PC-3 (cell line): Measurements from ENCODE around the gene ATAD3A. TPM values are rescaled to one million over a fixed set of nuclear protein-coding genes. Genes with fewer than 3 reads are reported as not detected.
"Not testable (repeated sequence)": the region's sequence is repeated elsewhere in the genome, so short reads cannot be mapped to it uniquely, and the experiment has no call there.

Source experiments
- ATAC-seq: fragments of 200-7000 bp; cut with Tn5 transposase; 2 replicates; pipeline ENCODE4 v1.9.1; 2020; ENCODE audit warnings: mild to moderate bottlenecking, moderate library complexity
- BruUV-seq: library from RNA; stranded (reverse); fragments of 400-500 nt; replicated peaks from 2 replicates; lab custom pipeline; 2021; lab: Mats Ljungman, UMichigan
- CTCF ChIA-PET: fragments of 300-600 bp; sonication (Branson Sonifier 250); formaldehyde crosslinking; loops from one replicate; lab custom pipeline; 2022; ENCODE audit warnings: antibody characterized with exemption; lab: Charles Lee
- POLR2A ChIA-PET: fragments of 300-600 bp; sonication (Branson Sonifier 250); formaldehyde crosslinking; loops from one replicate; lab custom pipeline; 2022; ENCODE audit warnings: antibody characterized with exemption; ENCODE audit not compliant: unreplicated experiment; lab: Charles Lee
- DNase-seq: peaks from one replicate; pipeline ENCODE4 v3.0.0-alpha.2; 2015
- H2AFZ ChIP-seq: fragments of 300-600 bp; sonication (generic); 2 replicates; pipeline ENCODE4 v1.6.0; 2016; ENCODE audit warnings: antibody characterized with exemption, low read length
- H3F3A ChIP-seq: fragments of 300-600 bp; sonication (generic); one replicate; pipeline ENCODE4 v1.6.0; 2017; ENCODE audit warnings: antibody characterized with exemption, low read length, control low read depth, mild to moderate bottlenecking; ENCODE audit not compliant: unreplicated experiment
- H3K27ac ChIP-seq: fragments of 300-600 bp; sonication (generic); 2 replicates; pipeline ENCODE4 v1.5.1; 2016; ENCODE audit warnings: mild to moderate bottlenecking, low read length
- H3K27me3 ChIP-seq: fragments of 300-600 bp; sonication (generic); 2 replicates; pipeline ENCODE4 v1.6.1; 2016; ENCODE audit warnings: low read length, mixed read lengths
- H3K36me3 ChIP-seq: fragments of 300-600 bp; sonication (generic); 2 replicates; pipeline ENCODE4 v1.6.1; 2016; ENCODE audit warnings: low read depth, mixed run types, low read length, mixed read lengths
- H3K4me1 ChIP-seq: fragments of 300-600 bp; sonication (generic); 2 replicates; pipeline ENCODE4 v1.5.1; 2016; ENCODE audit warnings: low read length; ENCODE audit not compliant: insufficient read depth
- H3K4me2 ChIP-seq: fragments of 300-600 bp; sonication (generic); 2 replicates; pipeline ENCODE4 v1.6.0; 2016; ENCODE audit warnings: low read length
- H3K4me3 ChIP-seq: fragments of 300-600 bp; sonication (generic); 2 replicates; pipeline ENCODE4 v1.5.1; 2016; ENCODE audit warnings: mild to moderate bottlenecking, low read length, mixed read lengths
- H3K79me2 ChIP-seq: fragments of 300-600 bp; sonication (generic); 2 replicates; pipeline ENCODE4 v1.6.1; 2017; ENCODE audit warnings: low read length, mixed read lengths
- H3K9ac ChIP-seq: fragments of 300-600 bp; sonication (generic); 2 replicates; pipeline ENCODE4 v1.6.0; 2016; ENCODE audit warnings: mild to moderate bottlenecking, low read length
- H3K9me2 ChIP-seq: fragments of 300-600 bp; sonication (generic); replicated peaks from 2 replicates; pipeline ENCODE4 v1.6.1; 2016; ENCODE audit warnings: mixed run types, low read length, mixed read lengths
- H3K9me3 ChIP-seq: fragments of 300-600 bp; sonication (generic); 2 replicates; pipeline ENCODE4 v1.6.1; 2016; ENCODE audit warnings: low read length, mixed read lengths
- H4K20me1 ChIP-seq: fragments of 300-600 bp; sonication (generic); 2 replicates; pipeline ENCODE4 v1.6.1; 2016; ENCODE audit warnings: low read length, mixed read lengths
- EZH2 ChIP-seq: fragments of 300-600 bp; sonication (generic); IDR thresholded peaks from one replicate; pipeline ENCODE4 v1.6.1; 2017; ENCODE audit warnings: antibody characterized with exemption, mild to moderate bottlenecking, low read length; ENCODE audit not compliant: unreplicated experiment
- EZH2phosphoT487 ChIP-seq: fragments of 300-600 bp; sonication (generic); IDR thresholded peaks from 2 replicates; pipeline ENCODE4 v1.6.1; 2018; ENCODE audit warnings: mild to moderate bottlenecking, antibody characterized with exemption, low read length, borderline replicate concordance
- intact Hi-C: fragments of 100-400 bp; cut with micrococcal nuclease; formaldehyde crosslinking; loops from 2 replicates; pipeline ENCODE4 v1.9.0; 2023
- total RNA-seq: library from RNA; depleted of rRNA; stranded (reverse); fragments of >200 nt; gene quantifications from 2 replicates; pipeline ENCODE4 v1.2.3, GENCODE V29; 2014
- TF ChIP-seq, protein P1 (sequence below): fragments of 300-600 bp; sonication (generic); conservative IDR thresholded peaks from 2 replicates; pipeline ENCODE4 v1.5.1; 2017; ENCODE audit warnings: antibody characterized with exemption, low read depth, mild to moderate bottlenecking, low read length

ATAD3A gene
- total RNA-seq, 1 experiment from 2014 or later, result 186 TPM

DNA sequence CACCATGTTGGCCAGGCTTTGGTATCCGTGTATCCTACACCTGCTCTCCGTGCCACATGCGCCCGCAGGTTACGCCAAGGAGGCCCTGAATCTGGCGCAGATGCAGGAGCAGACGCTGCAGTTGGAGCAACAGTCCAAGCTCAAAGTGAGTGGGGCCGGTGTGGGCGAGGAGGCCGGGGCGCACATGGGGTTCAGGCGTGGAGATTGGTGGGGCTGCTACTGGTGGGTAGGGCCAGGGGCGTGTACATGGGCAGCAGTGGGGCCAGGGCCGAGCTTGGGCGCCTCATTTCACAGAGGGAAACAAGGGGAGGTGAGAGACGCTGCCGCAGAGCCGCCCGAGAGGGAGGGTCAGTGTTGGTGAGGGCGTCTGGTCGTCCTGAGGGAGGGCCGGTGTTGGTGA is 34.8 kb upstream of the ATAD3A start:
- intact Hi-C loops, result no loop called here
- no peak overlapping the region for H3K4me2 ChIP-seq
- no peak overlapping the region for H2AFZ ChIP-seq
- H3K4me3 ChIP-seq, result no peak overlapping the region
- DNase-seq (no peak), ATAC-seq (no peak)
- no peaks in the 10 kb centered on the region for H3F3A ChIP-seq
- peaks cover 66% of the 10 kb centered on the region for H3K79me2 ChIP-seq
- TF ChIP-seq, protein P1, sequence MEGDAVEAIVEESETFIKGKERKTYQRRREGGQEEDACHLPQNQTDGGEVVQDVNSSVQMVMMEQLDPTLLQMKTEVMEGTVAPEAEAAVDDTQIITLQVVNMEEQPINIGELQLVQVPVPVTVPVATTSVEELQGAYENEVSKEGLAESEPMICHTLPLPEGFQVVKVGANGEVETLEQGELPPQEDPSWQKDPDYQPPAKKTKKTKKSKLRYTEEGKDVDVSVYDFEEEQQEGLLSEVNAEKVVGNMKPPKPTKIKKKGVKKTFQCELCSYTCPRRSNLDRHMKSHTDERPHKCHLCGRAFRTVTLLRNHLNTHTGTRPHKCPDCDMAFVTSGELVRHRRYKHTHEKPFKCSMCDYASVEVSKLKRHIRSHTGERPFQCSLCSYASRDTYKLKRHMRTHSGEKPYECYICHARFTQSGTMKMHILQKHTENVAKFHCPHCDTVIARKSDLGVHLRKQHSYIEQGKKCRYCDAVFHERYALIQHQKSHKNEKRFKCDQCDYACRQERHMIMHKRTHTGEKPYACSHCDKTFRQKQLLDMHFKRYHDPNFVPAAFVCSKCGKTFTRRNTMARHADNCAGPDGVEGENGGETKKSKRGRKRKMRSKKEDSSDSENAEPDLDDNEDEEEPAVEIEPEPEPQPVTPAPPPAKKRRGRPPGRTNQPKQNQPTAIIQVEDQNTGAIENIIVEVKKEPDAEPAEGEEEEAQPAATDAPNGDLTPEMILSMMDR, result no peak
- TF ChIP-seq EZH2 (no peak), EZH2phosphoT487 (no peak)
- H3K9me2 ChIP-seq, result no peaks in the 10 kb centered on the region
- BruUV-seq, result no TSS peak
- no peaks in the 10 kb centered on the region for H3K27me3 ChIP-seq
- peaks cover 8% of the 10 kb centered on the region for H3K4me1 ChIP-seq
- H3K36me3 ChIP-seq, result peaks cover 42% of the 10 kb centered on the region
- no peak overlapping the region for H3K9ac ChIP-seq
- H3K27ac ChIP-seq, result no peak overlapping the region
- POLR2A ChIA-PET, result no interaction called here
- H4K20me1 ChIP-seq, result peaks cover 28% of the 10 kb centered on the region
- CTCF ChIA-PET, result no interaction called here
- H3K9me3 ChIP-seq, result no peaks in the 10 kb centered on the region

DNA sequence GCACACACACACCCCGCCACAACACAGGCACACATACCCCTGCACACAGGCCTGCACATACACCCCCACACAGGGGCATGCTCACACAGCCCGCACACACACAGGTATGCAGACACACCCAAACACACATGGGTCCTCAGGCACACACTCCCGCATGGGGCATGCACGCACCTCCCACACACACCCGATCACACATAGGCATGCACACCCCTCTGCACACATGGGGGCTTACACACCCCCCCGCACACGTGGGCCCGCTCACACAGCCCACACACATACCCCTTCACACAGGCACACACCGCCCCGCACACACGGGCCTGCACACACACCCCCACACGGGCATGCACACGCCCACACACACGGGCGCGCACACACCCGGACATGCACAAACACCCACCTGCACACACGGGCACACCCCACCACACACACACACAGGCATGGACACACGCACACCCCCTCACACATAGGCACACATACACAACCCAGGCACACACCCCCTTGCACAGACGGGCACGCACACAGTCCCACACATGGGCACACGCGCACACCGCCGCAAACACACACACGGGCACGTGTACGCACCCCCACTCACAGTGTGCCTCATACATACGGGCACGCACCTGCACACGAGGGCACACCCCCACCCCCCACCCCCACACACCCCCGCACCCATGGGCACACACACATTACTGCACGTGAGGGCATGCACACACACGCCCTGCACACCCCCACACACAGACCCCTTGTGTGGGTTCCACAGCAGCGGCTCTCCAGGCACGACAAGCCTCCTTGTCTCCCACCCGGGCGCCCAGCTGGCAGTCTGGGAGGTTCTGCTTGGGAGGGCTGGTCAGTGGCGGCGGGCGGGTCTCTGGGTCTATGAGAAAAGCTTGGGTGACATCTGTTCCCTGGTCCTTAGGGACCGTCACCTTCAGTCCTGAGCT is 32.1 kb upstream of the ATAD3A start:
- POLR2A ChIA-PET, result no interaction called here
- no peak for ATAC-seq

DNA sequence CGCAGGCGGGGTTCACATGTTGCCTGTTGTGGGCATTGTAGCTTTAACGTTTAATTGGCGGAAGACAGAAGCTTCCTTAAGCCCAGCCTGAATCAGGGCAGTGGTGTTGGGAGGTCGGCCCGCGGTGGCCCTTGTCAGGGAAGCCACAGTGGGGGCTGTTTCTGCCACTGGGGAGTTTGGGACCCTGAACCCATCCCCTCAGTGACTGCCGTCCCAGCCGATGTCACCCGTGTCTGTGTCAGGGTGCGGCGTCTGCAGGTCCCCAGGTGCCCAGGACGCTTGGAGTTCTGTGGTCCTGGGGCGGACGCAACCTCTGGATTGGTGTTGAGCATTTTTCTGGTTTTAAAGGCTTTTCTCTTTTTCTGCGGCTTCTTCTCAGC is 31.5 kb upstream of the ATAD3A start:
- H3K4me3 ChIP-seq, DNase-seq, H3K9ac ChIP-seq, BruUV-seq, H3F3A ChIP-seq, H3K4me1 ChIP-seq, H2AFZ ChIP-seq, H3K4me2 ChIP-seq, CTCF ChIA-PET, ATAC-seq, H3K27ac ChIP-seq, H4K20me1 ChIP-seq, H3K9me3 ChIP-seq, H3K27me3 ChIP-seq, POLR2A ChIA-PET, H3K9me2 ChIP-seq, intact Hi-C loops: not testable (repeated sequence)
- Histone ChIP-seq H3K79me2 (peaks cover 35% of the 10 kb centered on the region), H3K36me3 (peaks cover 62% of the 10 kb centered on the region)

More for the DNA sequence above, 32.1 kb upstream of the ATAD3A start:
- Histone ChIP-seq H3K27me3 (no peaks in the 10 kb centered on the region), H3K79me2 (peaks cover 40% of the 10 kb centered on the region), H3K4me2 (no peak overlapping the region), H3K36me3 (peaks cover 62% of the 10 kb centered on the region), H2AFZ (no peak overlapping the region), H3F3A (no peaks in the 10 kb centered on the region), H4K20me1 (peaks cover 13% of the 10 kb centered on the region), H3K27ac (no peak overlapping the region), H3K9ac (no peak overlapping the region), H3K4me3 (no peak overlapping the region), H3K9me3 (no peaks in the 10 kb centered on the region), H3K4me1 (no peaks in the 10 kb centered on the region), H3K9me2 (no peaks in the 10 kb centered on the region)
- CTCF ChIA-PET, result no interaction called here
- TF ChIP-seq, protein P1, result no peak
- no peak for TF ChIP-seq EZH2
- no peak for TF ChIP-seq EZH2phosphoT487
- no TSS peak for BruUV-seq
- intact Hi-C loops, result no loop called here
- DNase-seq, result no peak

DNA sequence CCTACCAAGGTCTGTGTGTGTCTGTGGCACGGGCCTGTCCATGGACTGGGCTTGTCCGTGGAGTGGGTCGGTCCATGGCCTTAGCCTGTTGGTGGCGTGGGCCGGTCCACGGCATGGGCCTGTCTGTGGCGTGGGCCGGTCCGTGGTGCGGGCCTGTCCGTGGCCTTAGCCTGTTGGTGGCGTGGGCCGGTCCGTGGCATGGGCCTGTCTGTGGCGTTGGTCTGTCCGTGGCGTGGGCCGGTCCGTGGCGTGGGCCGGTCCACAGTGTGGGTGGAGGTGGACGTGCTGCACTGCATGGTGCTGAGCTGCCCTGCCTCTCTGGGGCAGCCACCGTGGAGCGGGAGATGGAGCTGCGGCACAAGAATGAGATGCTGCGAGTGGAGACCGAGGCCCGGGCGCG is 30.2 kb upstream of the ATAD3A start:
- BruUV-seq, H3K4me1 ChIP-seq, POLR2A ChIA-PET, H3K9ac ChIP-seq, H3K27ac ChIP-seq, ATAC-seq, DNase-seq, H3F3A ChIP-seq, H3K4me3 ChIP-seq, H3K4me2 ChIP-seq, CTCF ChIA-PET, intact Hi-C loops, H4K20me1 ChIP-seq, H3K27me3 ChIP-seq, H3K9me3 ChIP-seq, H3K9me2 ChIP-seq, H2AFZ ChIP-seq: not testable (repeated sequence)
- Histone ChIP-seq H3K79me2 (peaks cover 21% of the 10 kb centered on the region), H3K36me3 (peaks cover 62% of the 10 kb centered on the region)
